HEK293 (cell line): ENCODE data around the gene TRMT1.
A peak's percentile ranks its signal among the peaks of the same experiment; 100 is the strongest.

ENCODE experiments used
- CTCF ChIA-PET: fragments of 350-600 bp; formaldehyde crosslinking; extraction: SDS; loops from one replicate; lab custom pipeline; 2021; ENCODE audit warnings: antibody characterized with exemption; lab: Yijun Ruan, JAX
- POLR2A ChIA-PET: fragments of 300-600 bp; formaldehyde crosslinking; extraction: SDS; loops from one replicate; lab custom pipeline; 2020; ENCODE audit warnings: antibody characterized with exemption, inconsistent platforms; lab: Yijun Ruan, JAX
- H3K27ac ChIP-seq: fragments of 200-500 bp; sonication (Bioruptor generic); 2 replicates; pipeline ENCODE4 v1.5.1; 2014; ENCODE audit warnings: low read depth, low read length, control low read depth, inconsistent platforms; ENCODE audit errors: extremely low read depth
- H3K36me3 ChIP-seq, 2 experiments: fragments of 200-500 bp in 1 of 2; sonication (Bioruptor generic) in 1 of 2; 1 replicate in 1 of 2; 2 replicates in 1 of 2; pipeline ENCODE4 v1.5.1; 2014 to 2017; ENCODE audit warnings: inconsistent platforms in 2 of 2, low read length in 2 of 2; ENCODE audit not compliant: control insufficient read depth in 2 of 2, insufficient read depth in 1 of 2
- H3K4me1 ChIP-seq: fragments of 200-500 bp; sonication (Bioruptor generic); 2 replicates; pipeline ENCODE4 v1.5.1; 2014; ENCODE audit warnings: mild to moderate bottlenecking, low read length, inconsistent platforms; ENCODE audit not compliant: control insufficient read depth, insufficient read depth
- H3K4me3 ChIP-seq: 2 replicates; pipeline ENCODE4 v1.5.1; 2011; ENCODE audit warnings: low read depth, mild to moderate bottlenecking, control low read depth, low read length, moderate library complexity
- H3K9me3 ChIP-seq: fragments of 200-500 bp; sonication (Bioruptor generic); 2 replicates; pipeline ENCODE4 v1.5.1; 2014; ENCODE audit warnings: low read depth, low read length, inconsistent platforms; ENCODE audit not compliant: control insufficient read depth, insufficient read depth
- HIC1 ChIP-seq: fragments of 450-650 bp; formaldehyde crosslinking; IDR thresholded peaks from 2 replicates; pipeline ENCODE4 v1.5.1; 2016; ENCODE audit warnings: missing biosample characterization, missing genetic modification characterization
- KLF16 ChIP-seq: fragments of 450-650 bp; formaldehyde crosslinking; IDR thresholded peaks from 2 replicates; pipeline ENCODE4 v1.5.1; 2017; ENCODE audit warnings: missing biosample characterization, missing genetic modification characterization
- MZF1 ChIP-seq: fragments of 450-650 bp; formaldehyde crosslinking; IDR thresholded peaks from 2 replicates; pipeline ENCODE4 v1.5.1; 2017; ENCODE audit warnings: missing biosample characterization, missing genetic modification characterization, borderline replicate concordance
- PRDM4 ChIP-seq: fragments of 450-650 bp; formaldehyde crosslinking; IDR thresholded peaks from 2 replicates; pipeline ENCODE4 v1.5.1; 2017; ENCODE audit warnings: missing biosample characterization, missing genetic modification characterization
- PRDM6 ChIP-seq: fragments of 450-650 bp; formaldehyde crosslinking; IDR thresholded peaks from 2 replicates; pipeline ENCODE4 v1.5.1; 2017; ENCODE audit warnings: missing biosample characterization, missing genetic modification characterization
- RBAK ChIP-seq: fragments of 450-650 bp; formaldehyde crosslinking; IDR thresholded peaks from 2 replicates; pipeline ENCODE4 v1.5.1; 2016; ENCODE audit warnings: missing biosample characterization, missing genetic modification characterization
- REPIN1 ChIP-seq: fragments of 450-650 bp; formaldehyde crosslinking; IDR thresholded peaks from 2 replicates; pipeline ENCODE4 v1.5.1; 2017; ENCODE audit warnings: missing biosample characterization, missing genetic modification characterization, low read depth
- SP7 ChIP-seq: fragments of 450-650 bp; formaldehyde crosslinking; IDR thresholded peaks from 2 replicates; pipeline ENCODE4 v1.5.1; 2016; ENCODE audit warnings: missing biosample characterization, missing genetic modification characterization
- ZBTB20 ChIP-seq: fragments of 450-650 bp; formaldehyde crosslinking; IDR thresholded peaks from 2 replicates; pipeline ENCODE4 v1.5.1; 2016; ENCODE audit warnings: missing biosample characterization, missing genetic modification characterization
- ZBTB7A ChIP-seq: fragments of 450-650 bp; formaldehyde crosslinking; IDR thresholded peaks from 2 replicates; pipeline ENCODE4 v1.5.1; 2016; ENCODE audit warnings: low read depth, missing biosample characterization, missing genetic modification characterization
- ZNF26 ChIP-seq: fragments of 450-650 bp; formaldehyde crosslinking; IDR thresholded peaks from 2 replicates; pipeline ENCODE4 v1.5.1; 2016; ENCODE audit warnings: missing biosample characterization, missing genetic modification characterization
- ZNF335 ChIP-seq: fragments of 450-650 bp; formaldehyde crosslinking; conservative IDR thresholded peaks from 2 replicates; pipeline ENCODE4 v1.5.1; 2016; ENCODE audit warnings: missing biosample characterization, missing genetic modification characterization
- ZNF416 ChIP-seq: fragments of 450-650 bp; formaldehyde crosslinking; IDR thresholded peaks from 2 replicates; pipeline ENCODE4 v1.5.1; 2016; ENCODE audit warnings: missing biosample characterization, missing genetic modification characterization
- ZNF473 ChIP-seq: fragments of 450-650 bp; formaldehyde crosslinking; IDR thresholded peaks from 2 replicates; pipeline ENCODE4 v1.5.1; 2017; ENCODE audit warnings: missing biosample characterization, missing genetic modification characterization
- ZNF501 ChIP-seq: fragments of 450-650 bp; formaldehyde crosslinking; IDR thresholded peaks from 2 replicates; pipeline ENCODE4 v1.5.1; 2016; ENCODE audit warnings: missing biosample characterization, missing genetic modification characterization
- ZNF561 ChIP-seq: fragments of 450-650 bp; IDR thresholded peaks from 2 replicates; pipeline ENCODE4 v1.5.1; 2018; ENCODE audit warnings: missing biosample characterization, missing genetic modification characterization, borderline replicate concordance
- ZNF585B ChIP-seq: fragments of 450-650 bp; formaldehyde crosslinking; IDR thresholded peaks from 2 replicates; pipeline ENCODE4 v1.5.1; 2016; ENCODE audit warnings: missing biosample characterization, missing genetic modification characterization
- ZNF623 ChIP-seq: fragments of 450-650 bp; formaldehyde crosslinking; IDR thresholded peaks from 2 replicates; pipeline ENCODE4 v1.5.1; 2016; ENCODE audit warnings: missing biosample characterization, missing genetic modification characterization
- ZNF629 ChIP-seq: fragments of 450-650 bp; formaldehyde crosslinking; IDR thresholded peaks from 2 replicates; pipeline ENCODE4 v1.5.1; 2017; ENCODE audit warnings: missing biosample characterization, missing genetic modification characterization
- ZNF837 ChIP-seq: fragments of 450-650 bp; formaldehyde crosslinking; IDR thresholded peaks from 2 replicates; pipeline ENCODE4 v1.5.1; 2016; ENCODE audit warnings: missing biosample characterization, missing genetic modification characterization
- TF ChIP-seq, protein P1 (sequence below): fragments of 450-650 bp; formaldehyde crosslinking; conservative IDR thresholded peaks from 2 replicates; pipeline ENCODE4 v1.5.1; 2016; ENCODE audit warnings: low read depth, missing biosample characterization, missing genetic modification characterization
- TF ChIP-seq, protein P2 (sequence below): fragments of 450-650 bp; formaldehyde crosslinking; IDR thresholded peaks from 2 replicates; pipeline ENCODE4; 2016; ENCODE audit warnings: missing biosample characterization, missing genetic modification characterization

Gene TRMT1

GRCh38 chr19:13118424-13119193, 2.1 kb upstream of the TRMT1 start:
- ChIA-PET POLR2A (interaction anchor here (0.5 to 4.2 kb wide), 11 partner anchors 10 to 1017 kb away, joined by 3 to 48 read pairs (median 4); partner anchors contain the start of genes GCDH, IER2 and STX10), CTCF (interaction anchor here (1.0 to 2.3 kb wide), 5 partner anchors 115 to 153 kb away, joined by 3 to 13 read pairs (median 3); no protein-coding TSS in a partner anchor)
- Histone ChIP-seq H3K27ac (peak overlapping the region; percentile 98), H3K36me3 (peaks cover 9 to 51% of the 10 kb centered on the region in 2 experiments; a peak in 2 of 3 replicates), H3K4me3 (peak overlapping the region; percentile 93), H3K4me1 (peaks cover 7% of the 10 kb centered on the region), H3K9me3 (no peaks in the 10 kb centered on the region)
- TF ChIP-seq HIC1 (tag by site-specific recombination) (peak; percentile 70), ZNF629 (0 out of 2 replicates have a peak, but pooled peaks have one; percentile 36), ZNF837 (tag by site-specific recombination) (no peak), ZBTB7A (tag by site-specific recombination) (no peak), SP7 (tag by site-specific recombination) (peak; percentile 67), KLF16 (tag by site-specific recombination) (0 out of 2 replicates have a peak, but pooled peaks have one; percentile 33), REPIN1 (no peak), ZBTB20 (no peak; the same call in 1 of the 2 replicates), ZNF473 (tag by site-specific recombination) (no peak), RBAK (tag by site-specific recombination) (no peak), ZNF585B (no peak), ZNF501 (no peak), ZNF416 (tag by site-specific recombination) (no peak), ZNF561 (tag by site-specific recombination) (peak; percentile 28; the same call in 1 of the 2 replicates), MZF1 (no peak), ZNF26 (tag by site-specific recombination) (no peak), PRDM4 (tag by site-specific recombination) (no peak), ZNF335 (tag by site-specific recombination) (peak; percentile 61; the same call in 1 of the 2 replicates), PRDM6 (tag by site-specific recombination) (no peak), ZNF623 (no peak)
- TF ChIP-seq, protein P1, sequence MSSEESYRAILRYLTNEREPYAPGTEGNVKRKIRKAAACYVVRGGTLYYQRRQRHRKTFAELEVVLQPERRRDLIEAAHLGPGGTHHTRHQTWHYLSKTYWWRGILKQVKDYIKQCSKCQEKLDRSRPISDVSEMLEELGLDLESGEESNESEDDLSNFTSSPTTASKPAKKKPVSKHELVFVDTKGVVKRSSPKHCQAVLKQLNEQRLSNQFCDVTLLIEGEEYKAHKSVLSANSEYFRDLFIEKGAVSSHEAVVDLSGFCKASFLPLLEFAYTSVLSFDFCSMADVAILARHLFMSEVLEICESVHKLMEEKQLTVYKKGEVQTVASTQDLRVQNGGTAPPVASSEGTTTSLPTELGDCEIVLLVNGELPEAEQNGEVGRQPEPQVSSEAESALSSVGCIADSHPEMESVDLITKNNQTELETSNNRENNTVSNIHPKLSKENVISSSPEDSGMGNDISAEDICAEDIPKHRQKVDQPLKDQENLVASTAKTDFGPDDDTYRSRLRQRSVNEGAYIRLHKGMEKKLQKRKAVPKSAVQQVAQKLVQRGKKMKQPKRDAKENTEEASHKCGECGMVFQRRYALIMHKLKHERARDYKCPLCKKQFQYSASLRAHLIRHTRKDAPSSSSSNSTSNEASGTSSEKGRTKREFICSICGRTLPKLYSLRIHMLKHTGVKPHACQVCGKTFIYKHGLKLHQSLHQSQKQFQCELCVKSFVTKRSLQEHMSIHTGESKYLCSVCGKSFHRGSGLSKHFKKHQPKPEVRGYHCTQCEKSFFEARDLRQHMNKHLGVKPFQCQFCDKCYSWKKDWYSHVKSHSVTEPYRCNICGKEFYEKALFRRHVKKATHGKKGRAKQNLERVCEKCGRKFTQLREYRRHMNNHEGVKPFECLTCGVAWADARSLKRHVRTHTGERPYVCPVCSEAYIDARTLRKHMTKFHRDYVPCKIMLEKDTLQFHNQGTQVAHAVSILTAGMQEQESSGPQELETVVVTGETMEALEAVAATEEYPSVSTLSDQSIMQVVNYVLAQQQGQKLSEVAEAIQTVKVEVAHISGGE (tag by site-specific recombination): no peak
- TF ChIP-seq, protein P2, sequence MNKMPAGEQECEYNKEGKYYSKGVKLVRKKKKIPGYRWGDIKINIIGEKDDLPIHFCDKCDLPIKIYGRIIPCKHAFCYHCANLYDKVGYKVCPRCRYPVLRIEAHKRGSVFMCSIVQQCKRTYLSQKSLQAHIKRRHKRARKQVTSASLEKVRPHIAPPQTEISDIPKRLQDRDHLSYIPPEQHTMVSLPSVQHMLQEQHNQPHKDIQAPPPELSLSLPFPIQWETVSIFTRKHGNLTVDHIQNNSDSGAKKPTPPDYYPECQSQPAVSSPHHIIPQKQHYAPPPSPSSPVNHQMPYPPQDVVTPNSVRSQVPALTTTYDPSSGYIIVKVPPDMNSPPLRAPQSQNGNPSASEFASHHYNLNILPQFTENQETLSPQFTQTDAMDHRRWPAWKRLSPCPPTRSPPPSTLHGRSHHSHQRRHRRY (tag by site-specific recombination): no peak
